Measurements from ENCODE around the gene ISOC2. TPM values are rescaled to one million over a fixed set of nuclear protein-coding genes. Genes with fewer than 3 reads are reported as not detected.
"Not testable (repeated sequence)": the region's sequence is repeated elsewhere in the genome, so short reads cannot be mapped to it uniquely, and the experiment has no call there.

Gene ISOC2
- total and polyA plus RNA-seq, 12 donors: 18.1 to 181 (median 77.8) TPM

GRCh38 chr19:55451163-55451964 is 10.1 kb downstream of the ISOC2 start:
- Histone ChIP-seq H3K27me3 (peaks cover 21% of the 10 kb centered on the region), H3K4me1 (replicated peaks in 1 of 2) (peaks cover 11% of the 10 kb centered on the region in 2 donors), H3K27ac (no peak overlapping the region), H3K4me3 (no peak overlapping the region), H3K9me3 (replicated peaks in 1 of 3) (no peaks in the 10 kb centered on the region), H3K36me3 (replicated peaks in 1 of 2) (no peaks in the 10 kb centered on the region)
- 1 to 3% (median 2%) methylated on average over 10 to 71 of the region's 80 CpGs for whole genome bisulfite sequencing, 4 donors
- no peak for TF ChIP-seq CTCF (IDR thresholded peaks at IDR 0.05)
- no peak for TF ChIP-seq POLR2A (IDR thresholded peaks at IDR 0.05)
- no peak for DNase-seq
- intact Hi-C loops (cut with DNase I): no loop called here

DNA sequence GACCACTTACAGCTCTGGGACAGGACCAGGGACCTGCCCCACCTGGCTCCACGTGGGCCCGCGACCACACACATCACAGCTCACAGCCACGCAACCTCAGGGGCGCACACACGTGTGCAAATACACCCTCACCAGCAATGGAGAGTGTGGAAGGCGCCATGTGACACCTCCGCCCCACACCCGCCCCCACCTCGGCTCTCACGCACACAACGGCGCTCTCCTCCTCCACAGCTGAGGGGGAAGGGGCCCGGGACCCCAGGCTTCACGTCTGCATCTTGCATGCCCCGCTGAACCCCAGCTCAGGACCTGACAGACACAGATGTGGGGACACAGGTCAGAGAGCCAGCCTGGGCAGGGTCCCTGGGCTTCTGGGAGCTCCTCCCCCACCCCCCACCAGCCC is 12.0 kb downstream of the ISOC2 start:
- Histone ChIP-seq H3K4me3 (no peak overlapping the region), H3K27ac (no peak overlapping the region), H3K4me1 (replicated peaks in 1 of 2) (peaks cover 11% of the 10 kb centered on the region in 2 donors), H3K27me3 (peaks cover 30% of the 10 kb centered on the region), H3K9me3 (replicated peaks in 1 of 3) (no peaks in the 10 kb centered on the region), H3K36me3 (replicated peaks in 1 of 2) (no peaks in the 10 kb centered on the region)
- no peak for DNase-seq
- 29 to 71% (median 30%) methylated on average over 4 to 16 of the region's 16 CpGs; no CpG with 5 or more reads in 1 of the 4 donors for WGBS, 4 donors
- intact Hi-C loops (cut with DNase I): no loop called here
- no peak for TF ChIP-seq CTCF (IDR thresholded peaks at IDR 0.05)
- TF ChIP-seq POLR2A (IDR thresholded peaks at IDR 0.05): no peak

DNA sequence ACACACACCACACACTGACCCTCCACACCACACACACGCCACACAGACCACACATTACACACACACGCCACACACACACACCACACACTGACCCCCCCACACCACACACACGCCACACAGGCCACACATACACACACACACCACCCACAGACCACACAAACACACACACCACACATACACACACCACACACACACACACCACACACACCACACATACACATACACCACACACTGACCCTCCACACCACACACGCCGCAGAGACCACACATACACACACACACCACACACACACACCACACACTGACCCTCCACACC is 13.3 kb downstream of the ISOC2 start:
- DNase-seq; H3K9me3 ChIP-seq (replicated peaks in 1 of 3); H3K4me3 ChIP-seq; H3K36me3 ChIP-seq (replicated peaks in 1 of 2); H3K27ac ChIP-seq; intact Hi-C loops (cut with DNase I): not testable (repeated sequence)
- H3K27me3 ChIP-seq: peaks cover 42% of the 10 kb centered on the region
- WGBS, 4 donors: 84 to 87% (median 84%) methylated on average over 4 to 5 of the region's 5 CpGs
- peaks cover 11% of the 10 kb centered on the region in 2 donors for H3K4me1 ChIP-seq (replicated peaks in 1 of 2)

- Histone ChIP-seq H3K9me3 (replicated peaks in 1 of 3) (no peaks in the 10 kb centered on the region), H3K4me1 (replicated peaks in 1 of 2) (peaks cover 9 to 11% of the 10 kb centered on the region in 2 donors), H3K27me3 (peaks cover 42% of the 10 kb centered on the region), H3K36me3 (replicated peaks in 1 of 2) (no peaks in the 10 kb centered on the region), H3K27ac (no peak overlapping the region), H3K4me3 (no peak overlapping the region)
- DNase-seq: peak in 2 of 7 donors; percentile 35 to 63
- intact Hi-C loops (cut with DNase I): no loop called here
- TF ChIP-seq CTCF (IDR thresholded peaks at IDR 0.05) (no peak), POLR2A (IDR thresholded peaks at IDR 0.05) (no peak)
- 27 to 31% (median 29%) methylated on average over 12 to 16 of the region's 16 CpGs for WGBS, 4 donors
Measured at GRCh38 chr19:55447421-55448174, 13.8 kb downstream of the ISOC2 start.

All from adrenal gland (tissue), 12 donors.